B cell (primary cell): Measurements from ENCODE around the gene L3MBTL1. TPM values are rescaled to one million over a fixed set of nuclear protein-coding genes. Genes with fewer than 3 reads are reported as not detected.

Experiments
- ATAC-seq: fragments of 200-7000 bp; cut with Tn5 transposase; one replicate; pipeline ENCODE4 v1.10.0; 2021; ENCODE audit warnings: low read depth, mild to moderate bottlenecking, moderate number of reproducible peaks, moderate library complexity
- CTCF ChIA-PET: fragments of 350-600 bp; sonication (Branson Sonifier 250); formaldehyde crosslinking; loops from one replicate; lab custom pipeline; 2021; ENCODE audit warnings: antibody characterized with exemption, inconsistent platforms; lab: Charles Lee
- POLR2A ChIA-PET: fragments of 350-600 bp; sonication (Branson Sonifier 250); formaldehyde crosslinking; loops from one replicate; lab custom pipeline; 2021; ENCODE audit warnings: antibody characterized with exemption; lab: Charles Lee
- DNase-seq: peaks from one replicate; pipeline ENCODE4 v3.0.0; 2013
- H2AFZ ChIP-seq: 2 replicates; pipeline ENCODE4 v1.6.1; 2012; ENCODE audit warnings: mild to moderate bottlenecking, low read depth, low read length; ENCODE audit not compliant: insufficient read depth, poor library complexity, severe bottlenecking
- H3K27ac ChIP-seq, 2 donors: 1 replicate in 1 of 2; 2 replicates in 1 of 2; pipeline ENCODE4 v1.5.1; 2012 to 2013; ENCODE audit warnings: low read length in 2 of 2, mild to moderate bottlenecking in 2 of 2, moderate library complexity in 1 of 2
- H3K27me3 ChIP-seq, 4 experiments: fragments of 200-600 bp in 1 of 4; sonication (generic) in 1 of 4; replicated peaks in 1 of 4; 1 replicate in 2 of 4; 2 replicates in 2 of 4; pipeline versions ENCODE4 v1.6.1 to v1.7.0; 2013 to 2016; ENCODE audit warnings: low read length in 3 of 4, mild to moderate bottlenecking in 2 of 4, mixed read lengths in 1 of 4, moderate library complexity in 1 of 4; ENCODE audit not compliant: insufficient read depth in 4 of 4, control insufficient read depth in 3 of 4; ENCODE audit errors: control extremely low read depth in 1 of 4
- H3K36me3 ChIP-seq, 2 experiments: replicated peaks in 1 of 2; 1 replicate in 1 of 2; 2 replicates in 1 of 2; pipeline versions ENCODE4 v1.6.1 to v1.7.1; 2013; ENCODE audit warnings: low read length in 1 of 2; ENCODE audit not compliant: insufficient read depth in 2 of 2, control insufficient read depth in 1 of 2; ENCODE audit errors: control extremely low read depth in 1 of 2, extremely low read depth in 1 of 2
- H3K4me1 ChIP-seq, 2 donors: fragments of 200-600 bp in 1 of 2; sonication (generic) in 1 of 2; 1 replicate in 1 of 2; 2 replicates in 1 of 2; pipeline versions ENCODE4 v1.5.1 to v1.6.1; 2013 to 2017; ENCODE audit warnings: low read length in 2 of 2; ENCODE audit not compliant: control insufficient read depth in 2 of 2, insufficient read depth in 2 of 2
- H3K4me2 ChIP-seq: replicated peaks from 2 replicates; pipeline ENCODE3; 2012; ENCODE audit warnings: mild to moderate bottlenecking, low read depth, low read length; ENCODE audit not compliant: poor library complexity, severe bottlenecking
- H3K4me3 ChIP-seq, 5 experiments: fragments of 200-600 bp in 1 of 5; sonication (generic) in 1 of 5; 1 replicate in 3 of 5; 2 replicates in 2 of 5; pipeline versions ENCODE4 v1.5.1 to v1.7.0; 2011 to 2016; ENCODE audit warnings: low read length in 4 of 5, mild to moderate bottlenecking in 4 of 5, low read depth in 2 of 5, control low read depth in 1 of 5, moderate library complexity in 1 of 5; ENCODE audit not compliant: insufficient read depth in 1 of 5; ENCODE audit errors: control extremely low read depth in 1 of 5, extremely low read depth in 1 of 5
- H3K79me2 ChIP-seq: fragments of 200-600 bp; sonication (generic); one replicate; pipeline ENCODE4 v1.6.0; 2016; ENCODE audit warnings: low read length; ENCODE audit not compliant: control insufficient read depth, insufficient read depth
- H3K9ac ChIP-seq: fragments of 200-600 bp; sonication (generic); 2 replicates; pipeline ENCODE4 v1.6.1; 2017; ENCODE audit warnings: mild to moderate bottlenecking, low read length, moderate library complexity
- H3K9me3 ChIP-seq, 3 donors: one replicate each; pipeline versions ENCODE4 v1.6.1 to v1.7.1; 2013; ENCODE audit warnings: low read length in 2 of 3; ENCODE audit not compliant: control insufficient read depth in 2 of 3, insufficient read depth in 1 of 3; ENCODE audit errors: control extremely low read depth in 1 of 3
- H4K20me1 ChIP-seq: 2 replicates; pipeline ENCODE4 v1.6.0; 2012; ENCODE audit warnings: mild to moderate bottlenecking, low read length; ENCODE audit not compliant: insufficient read depth, control insufficient read depth, poor library complexity, severe bottlenecking
- H3K27ac Mint-ChIP-seq: one replicate; pipeline ENCODE4 v1.8.0; 2021; ENCODE audit warnings: mixed read lengths
- H3K27me3 Mint-ChIP-seq: one replicate; pipeline ENCODE4 v1.8.0; 2021; ENCODE audit warnings: mixed read lengths
- H3K4me1 Mint-ChIP-seq: one replicate; pipeline ENCODE4 v1.8.0; 2021; ENCODE audit warnings: mixed read lengths
- H3K4me3 Mint-ChIP-seq: one replicate; pipeline ENCODE4 v1.8.0; 2021; ENCODE audit warnings: mixed read lengths
- H3K9me3 Mint-ChIP-seq: one replicate; pipeline ENCODE4 v1.8.0; 2022; ENCODE audit warnings: mixed read lengths; ENCODE audit not compliant: insufficient read depth
- EZH2 ChIP-seq: IDR thresholded peaks from 2 replicates; pipeline ENCODE4 v1.6.1; 2012; ENCODE audit warnings: borderline replicate concordance, low read depth, mild to moderate bottlenecking, moderate library complexity, low read length; ENCODE audit not compliant: insufficient read depth, poor library complexity, severe bottlenecking
- WGBS: methylation state at CpG from one replicate; pipeline ENCODE4 v1.1.5; 2013; ENCODE audit warnings: missing lambda C conversion rate; ENCODE audit not compliant: insufficient coverage; 5-methylcytosine and 5-hydroxymethylcytosine counted together
- intact Hi-C: fragments of 100-400 bp; cut with micrococcal nuclease; formaldehyde crosslinking; loops from one replicate; pipeline ENCODE4 v1.10.0; 2022
- polyA plus RNA-seq: library from polyadenylated mRNA; depleted of rRNA; stranded (reverse); fragments of >200 nt; gene quantifications from 2 replicates; pipeline ENCODE4 v1.2.3, GENCODE V29; 2012
- total RNA-seq, 2 donors: library from RNA; stranded (reverse); fragments of 120-200 nt in 1 of 2; gene quantifications; 1 replicate in 1 of 2; 2 replicates in 1 of 2; pipeline versions ENCODE4 v1.2.3 to v1.2.4, GENCODE V29; 2013 to 2022
- TF ChIP-seq, protein P1 (sequence below): fragments of 200-600 bp; IDR thresholded peaks from one replicate; pipeline ENCODE4 v1.8.0; 2022; ENCODE audit warnings: antibody characterized with exemption, mild to moderate bottlenecking

L3MBTL1 gene
- total and polyA plus RNA-seq, 2 donors (not counting 1 experiment from before 2014, with no cell fraction given), result 15.6 to 31.4 TPM

DNA sequence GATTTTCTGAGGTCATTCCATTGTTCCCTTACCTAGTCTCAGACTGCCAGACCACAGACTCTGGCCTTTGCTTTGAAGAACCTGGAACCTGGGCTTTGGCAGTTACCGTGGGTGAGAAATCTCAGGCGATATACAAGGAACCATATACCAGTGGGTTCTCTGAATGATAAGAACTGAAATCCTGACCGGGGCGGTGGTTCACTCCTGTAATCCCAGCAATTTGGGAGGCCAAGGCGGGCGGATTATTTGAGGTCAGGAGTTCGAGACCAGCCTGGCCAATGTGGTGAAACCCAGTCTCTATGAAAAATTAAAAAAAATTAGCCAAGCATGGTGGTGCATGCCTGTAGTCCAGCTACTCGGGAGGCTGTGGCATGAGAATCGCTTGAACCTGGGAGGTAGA is 37.0 kb downstream of the L3MBTL1 start:
- Histone ChIP-seq H3K9ac (no peak overlapping the region), H3K79me2 (no peaks in the 10 kb centered on the region), H3K36me3 (peaks cover 0 to 2% of the 10 kb centered on the region in 2 experiments), H3K4me1 (no peaks in the 10 kb centered on the region), H2AFZ (no peak overlapping the region), H3K9me3 (no peaks in the 10 kb centered on the region), H3K27me3 (no peaks in the 10 kb centered on the region), H3K4me3 (no peak overlapping the region), H3K27ac (no peak overlapping the region), H4K20me1 (no peaks in the 10 kb centered on the region), H3K4me2 (no peak overlapping the region)
- ChIA-PET CTCF (no interaction called here), POLR2A (no interaction called here)
- H3K4me3 Mint-ChIP-seq, result no peak overlapping the region
- intact Hi-C loops, result no loop called here
- H3K27me3 Mint-ChIP-seq, result no peaks in the 10 kb centered on the region
- no peak overlapping the region for H3K27ac Mint-ChIP-seq
- no peaks in the 10 kb centered on the region for H3K9me3 Mint-ChIP-seq
- no peaks in the 10 kb centered on the region for H3K4me1 Mint-ChIP-seq
- 98% methylated on average over 6 of the region's 9 CpGs for WGBS
- ATAC-seq, result no peak
- TF ChIP-seq EZH2, result no peak
- TF ChIP-seq, protein P1, sequence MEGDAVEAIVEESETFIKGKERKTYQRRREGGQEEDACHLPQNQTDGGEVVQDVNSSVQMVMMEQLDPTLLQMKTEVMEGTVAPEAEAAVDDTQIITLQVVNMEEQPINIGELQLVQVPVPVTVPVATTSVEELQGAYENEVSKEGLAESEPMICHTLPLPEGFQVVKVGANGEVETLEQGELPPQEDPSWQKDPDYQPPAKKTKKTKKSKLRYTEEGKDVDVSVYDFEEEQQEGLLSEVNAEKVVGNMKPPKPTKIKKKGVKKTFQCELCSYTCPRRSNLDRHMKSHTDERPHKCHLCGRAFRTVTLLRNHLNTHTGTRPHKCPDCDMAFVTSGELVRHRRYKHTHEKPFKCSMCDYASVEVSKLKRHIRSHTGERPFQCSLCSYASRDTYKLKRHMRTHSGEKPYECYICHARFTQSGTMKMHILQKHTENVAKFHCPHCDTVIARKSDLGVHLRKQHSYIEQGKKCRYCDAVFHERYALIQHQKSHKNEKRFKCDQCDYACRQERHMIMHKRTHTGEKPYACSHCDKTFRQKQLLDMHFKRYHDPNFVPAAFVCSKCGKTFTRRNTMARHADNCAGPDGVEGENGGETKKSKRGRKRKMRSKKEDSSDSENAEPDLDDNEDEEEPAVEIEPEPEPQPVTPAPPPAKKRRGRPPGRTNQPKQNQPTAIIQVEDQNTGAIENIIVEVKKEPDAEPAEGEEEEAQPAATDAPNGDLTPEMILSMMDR, result no peak
- DNase-seq, result no peak

DNA sequence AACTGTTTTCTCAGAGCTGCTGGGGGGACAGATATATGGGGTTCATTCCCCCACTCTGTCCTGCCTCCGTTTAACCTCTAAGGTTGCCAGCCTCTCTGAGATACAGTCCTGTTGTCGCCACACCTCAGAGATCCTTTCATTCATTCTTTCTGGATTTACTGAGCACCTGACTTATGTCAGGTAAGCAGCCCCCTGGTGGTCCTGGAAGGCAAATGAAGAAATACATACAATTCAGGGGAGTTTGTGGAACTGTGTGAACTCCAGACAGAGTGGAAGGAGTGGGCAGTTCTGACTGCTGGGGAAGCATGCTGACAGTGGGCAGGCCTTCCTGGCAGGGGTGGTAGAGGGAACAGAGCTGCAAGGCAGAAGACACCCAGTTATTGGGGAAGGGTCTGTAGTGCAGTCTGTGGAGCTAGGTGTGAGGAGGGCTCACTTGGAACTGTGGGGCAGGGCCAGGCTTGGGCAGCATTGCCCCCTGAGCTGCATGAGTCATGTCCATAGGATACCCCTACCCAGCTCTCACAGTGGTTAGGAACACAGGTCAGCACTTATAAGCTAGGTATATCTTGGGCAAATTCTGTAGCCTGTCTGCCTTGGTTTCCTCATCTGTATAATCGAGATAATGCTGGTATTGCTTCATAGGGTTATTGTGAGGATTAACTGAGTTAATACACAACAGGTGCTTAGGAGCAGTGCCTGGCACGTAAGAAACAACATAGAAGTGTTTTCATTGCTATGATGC is 38.5 kb downstream of the L3MBTL1 start:
- no peaks in the 10 kb centered on the region for H3K27me3 ChIP-seq
- H3K4me2 ChIP-seq, result no peak overlapping the region
- ATAC-seq (no peak), DNase-seq (no peak)
- intact Hi-C loops, result no loop called here
- H3K27ac ChIP-seq, result no peak overlapping the region
- H3K4me3 ChIP-seq, result no peak overlapping the region
- H4K20me1 ChIP-seq, result no peaks in the 10 kb centered on the region
- no peak overlapping the region for H3K9ac ChIP-seq
- no peaks in the 10 kb centered on the region for H3K36me3 ChIP-seq
- TF ChIP-seq, protein P1, result no peak
- no peak for TF ChIP-seq EZH2
- H3K27ac Mint-ChIP-seq, result no peak overlapping the region
- WGBS, result 100% methylated on average over 2 of the region's 4 CpGs
- H3K79me2 ChIP-seq, result no peaks in the 10 kb centered on the region
- ChIA-PET CTCF (interaction anchor here (1.0 to 1.5 kb wide), 3 partner anchors 9 to 146 kb away, joined by 3 to 8 read pairs (median 4); no protein-coding TSS in a partner anchor), POLR2A (no interaction called here)
- H3K4me3 Mint-ChIP-seq, result no peak overlapping the region
- no peak overlapping the region for H2AFZ ChIP-seq
- no peaks in the 10 kb centered on the region for H3K4me1 ChIP-seq
- H3K4me1 Mint-ChIP-seq, result no peaks in the 10 kb centered on the region
- H3K9me3 Mint-ChIP-seq, result no peaks in the 10 kb centered on the region
- no peaks in the 10 kb centered on the region for H3K9me3 ChIP-seq
- H3K27me3 Mint-ChIP-seq, result no peaks in the 10 kb centered on the region
